Measurements from ENCODE around the gene HDDC2.

- TF ChIP-seq CTCF (IDR thresholded peaks at IDR 0.05; ENCODE audit: low read length) (peak; percentile 92), EZH2 (optimal IDR thresholded peaks at IDR 0.05; ENCODE audit: low read depth, low read length) (no peak), EZH2phosphoT487 (IDR thresholded peaks at IDR 0.05; ENCODE audit: low read length) (no peak)
Measured at GRCh38 chr6:125314009-125314581, 12.3 kb upstream of the HDDC2 start.
